ENCODE results near the gene FCRLA.
"Not testable (repeated sequence)": the region's sequence is repeated elsewhere in the genome, so short reads cannot be mapped to it uniquely, and the experiment has no call there.

FCRLA gene

DNA sequence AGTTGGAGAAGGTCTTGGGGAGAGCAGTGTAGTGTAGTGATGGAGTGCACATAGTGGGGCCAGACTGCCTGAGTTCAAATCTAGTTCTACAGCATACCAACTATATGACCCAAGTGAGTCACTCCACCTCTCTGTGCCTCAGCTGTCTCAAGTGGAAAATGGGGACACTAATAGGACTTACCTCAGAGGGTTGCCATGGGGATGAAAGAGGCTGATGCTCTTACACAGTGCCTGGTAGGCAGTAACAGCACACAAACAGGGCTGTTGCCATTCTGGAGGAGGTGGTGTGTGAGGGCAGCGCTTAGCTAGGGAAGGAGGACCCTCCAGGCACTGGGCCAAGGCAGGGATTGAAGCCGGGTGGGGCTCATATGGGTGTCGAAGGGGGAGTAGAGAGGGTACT, 32.6 kb upstream of the FCRLA start:
- H4K20me1 ChIP-seq (ENCODE audit: insufficient read depth); H3K9ac ChIP-seq; H3K36me3 ChIP-seq (ENCODE audit: insufficient read depth); H3K79me2 ChIP-seq (ENCODE audit: insufficient read depth, low read depth); H3K27ac ChIP-seq; H3K4me1 ChIP-seq (ENCODE audit: low read depth, poor library complexity, severe bottlenecking); H3K27me3 ChIP-seq (ENCODE audit: insufficient read depth, low read depth); H2AFZ ChIP-seq (ENCODE audit: low read depth); H3K4me3 ChIP-seq (IDR thresholded peaks at IDR 0.05; ENCODE audit: insufficient read depth, low read depth, low read length); H3K4me2 ChIP-seq: not testable (repeated sequence)

GRCh38 chr1:161674908-161675307, 32.1 kb upstream of the FCRLA start:
- not testable (repeated sequence) for H3K27me3 ChIP-seq (ENCODE audit: insufficient read depth, low read depth); H3K4me1 ChIP-seq (ENCODE audit: low read depth, poor library complexity, severe bottlenecking); H4K20me1 ChIP-seq (ENCODE audit: insufficient read depth); H3K36me3 ChIP-seq (ENCODE audit: insufficient read depth); H3K9ac ChIP-seq; H3K27ac ChIP-seq; H3K79me2 ChIP-seq (ENCODE audit: insufficient read depth, low read depth); H3K4me3 ChIP-seq (IDR thresholded peaks at IDR 0.05; ENCODE audit: insufficient read depth, low read depth, low read length); H2AFZ ChIP-seq (ENCODE audit: low read depth); H3K4me2 ChIP-seq

DNA sequence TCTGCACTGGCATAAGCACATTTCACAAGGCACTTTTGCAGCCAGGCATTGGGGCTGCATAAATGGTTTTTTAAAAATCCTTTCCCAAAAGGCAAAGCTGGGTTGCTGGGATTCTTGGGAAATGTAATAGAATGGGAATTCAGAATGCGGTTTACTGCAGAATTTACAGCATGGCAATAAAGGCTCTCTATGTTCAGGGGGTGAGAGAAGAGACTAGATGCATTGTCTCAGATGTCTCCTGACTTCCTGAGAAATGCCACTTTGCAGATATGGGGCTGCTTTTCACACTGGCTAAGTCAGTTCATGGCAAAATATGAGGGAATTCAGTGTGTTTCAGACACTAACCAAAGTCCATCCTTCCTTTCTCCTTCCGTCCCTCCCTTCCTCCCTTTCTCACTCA, 30.6 kb upstream of the FCRLA start:
- no peak overlapping the region for H2AFZ ChIP-seq (ENCODE audit: low read depth)
- no peak overlapping the region for H3K27ac ChIP-seq
- H3K4me3 ChIP-seq (IDR thresholded peaks at IDR 0.05; ENCODE audit: insufficient read depth, low read depth, low read length), result no peak overlapping the region
- no peaks in the 10 kb centered on the region for H3K79me2 ChIP-seq (ENCODE audit: insufficient read depth, low read depth)
- no peaks in the 10 kb centered on the region for H3K27me3 ChIP-seq (ENCODE audit: insufficient read depth, low read depth)
- H3K4me2 ChIP-seq, result no peak overlapping the region
- TF ChIP-seq, protein P1, sequence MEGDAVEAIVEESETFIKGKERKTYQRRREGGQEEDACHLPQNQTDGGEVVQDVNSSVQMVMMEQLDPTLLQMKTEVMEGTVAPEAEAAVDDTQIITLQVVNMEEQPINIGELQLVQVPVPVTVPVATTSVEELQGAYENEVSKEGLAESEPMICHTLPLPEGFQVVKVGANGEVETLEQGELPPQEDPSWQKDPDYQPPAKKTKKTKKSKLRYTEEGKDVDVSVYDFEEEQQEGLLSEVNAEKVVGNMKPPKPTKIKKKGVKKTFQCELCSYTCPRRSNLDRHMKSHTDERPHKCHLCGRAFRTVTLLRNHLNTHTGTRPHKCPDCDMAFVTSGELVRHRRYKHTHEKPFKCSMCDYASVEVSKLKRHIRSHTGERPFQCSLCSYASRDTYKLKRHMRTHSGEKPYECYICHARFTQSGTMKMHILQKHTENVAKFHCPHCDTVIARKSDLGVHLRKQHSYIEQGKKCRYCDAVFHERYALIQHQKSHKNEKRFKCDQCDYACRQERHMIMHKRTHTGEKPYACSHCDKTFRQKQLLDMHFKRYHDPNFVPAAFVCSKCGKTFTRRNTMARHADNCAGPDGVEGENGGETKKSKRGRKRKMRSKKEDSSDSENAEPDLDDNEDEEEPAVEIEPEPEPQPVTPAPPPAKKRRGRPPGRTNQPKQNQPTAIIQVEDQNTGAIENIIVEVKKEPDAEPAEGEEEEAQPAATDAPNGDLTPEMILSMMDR (conservative IDR thresholded peaks at IDR 0.05; ENCODE audit: low read depth, low read length), result no peak
- H3K9ac ChIP-seq, result no peak overlapping the region
- H3K4me1 ChIP-seq (ENCODE audit: low read depth, poor library complexity, severe bottlenecking), result no peaks in the 10 kb centered on the region
- no peaks in the 10 kb centered on the region for H4K20me1 ChIP-seq (ENCODE audit: insufficient read depth)
- no peaks in the 10 kb centered on the region for H3K36me3 ChIP-seq (ENCODE audit: insufficient read depth)

DNA sequence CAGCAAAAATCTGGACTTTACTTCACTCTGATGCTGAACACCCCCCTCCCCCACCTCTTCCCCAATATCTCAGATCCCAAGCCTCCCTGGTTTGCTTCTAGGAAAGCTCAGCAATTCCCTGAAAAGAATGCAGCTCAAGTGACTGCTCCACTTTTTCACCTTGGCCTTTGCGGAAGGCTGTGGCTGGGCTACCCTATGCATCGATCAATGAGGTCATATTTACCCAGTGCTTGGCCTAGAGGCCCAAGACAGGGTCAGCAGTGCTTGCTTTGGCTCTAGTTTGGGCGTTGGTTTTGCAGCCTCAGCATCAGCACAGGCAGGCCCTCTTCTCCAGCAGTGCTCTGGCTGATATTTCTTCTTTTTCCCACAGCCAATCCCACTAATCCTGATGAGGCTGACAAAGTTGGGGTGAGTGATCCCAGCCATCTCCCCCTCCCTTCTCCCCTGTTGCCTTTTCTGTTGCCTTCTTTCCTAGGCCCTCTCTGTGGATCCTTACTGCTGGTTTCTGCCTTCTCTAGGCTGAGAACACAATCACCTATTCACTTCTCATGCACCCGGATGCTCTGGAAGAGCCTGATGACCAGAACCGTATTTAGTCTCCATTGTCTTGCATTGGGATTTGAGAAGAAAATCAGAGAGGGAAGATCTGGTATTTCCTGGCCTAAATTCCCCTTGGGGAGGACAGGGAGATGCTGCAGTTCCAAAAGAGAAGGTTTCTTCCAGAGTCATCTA, 29.9 kb upstream of the FCRLA start:
- TF ChIP-seq, protein P1 (conservative IDR thresholded peaks at IDR 0.05; ENCODE audit: low read depth, low read length), result no peak
- H3K36me3 ChIP-seq (ENCODE audit: insufficient read depth), result no peaks in the 10 kb centered on the region
- H3K27ac ChIP-seq, result no peak overlapping the region
- H3K79me2 ChIP-seq (ENCODE audit: insufficient read depth, low read depth), result no peaks in the 10 kb centered on the region
- H3K9ac ChIP-seq, result no peak overlapping the region
- no peak overlapping the region for H3K4me2 ChIP-seq
- H2AFZ ChIP-seq (ENCODE audit: low read depth), result no peak overlapping the region
- H4K20me1 ChIP-seq (ENCODE audit: insufficient read depth), result no peaks in the 10 kb centered on the region
- no peaks in the 10 kb centered on the region for H3K4me1 ChIP-seq (ENCODE audit: low read depth, poor library complexity, severe bottlenecking)
- H3K27me3 ChIP-seq (ENCODE audit: insufficient read depth, low read depth), result no peaks in the 10 kb centered on the region
- H3K4me3 ChIP-seq (IDR thresholded peaks at IDR 0.05; ENCODE audit: insufficient read depth, low read depth, low read length), result no peak overlapping the region

- TF ChIP-seq, protein P1 (conservative IDR thresholded peaks at IDR 0.05; ENCODE audit: low read depth, low read length), result no peak
- Histone ChIP-seq H3K4me2 (no peak overlapping the region), H3K4me3 (IDR thresholded peaks at IDR 0.05; ENCODE audit: insufficient read depth, low read depth, low read length) (no peak overlapping the region), H2AFZ (ENCODE audit: low read depth) (no peak overlapping the region), H3K4me1 (ENCODE audit: low read depth, poor library complexity, severe bottlenecking) (no peaks in the 10 kb centered on the region), H3K9ac (no peak overlapping the region), H4K20me1 (ENCODE audit: insufficient read depth) (no peaks in the 10 kb centered on the region), H3K27me3 (ENCODE audit: insufficient read depth, low read depth) (no peaks in the 10 kb centered on the region), H3K36me3 (ENCODE audit: insufficient read depth) (no peaks in the 10 kb centered on the region), H3K27ac (no peak overlapping the region), H3K79me2 (ENCODE audit: insufficient read depth, low read depth) (no peaks in the 10 kb centered on the region)
These were observed 28.5 kb upstream of the FCRLA start for GRCh38 chr1:161678500-161678899.

All from KMS-11 (cell line).